ENCODE results near the gene CIAO2B.

Gene CIAO2B

GRCh38 chr16:66964049-66964448 lies 29.8 kb upstream of the CIAO2B start:
- Histone ChIP-seq H3K9me3 (ENCODE audit: control extremely low read depth in 1 of 5, control insufficient read depth in 4 of 5, insufficient read depth in 2 of 5, low read depth in 1 of 5, low read length in 4 of 5) (no peaks in the 10 kb centered on the region), H3K27ac (ENCODE audit: insufficient read depth in 1 of 2, low read depth in 1 of 2, low read length in 2 of 2, poor library complexity in 1 of 2, severe bottlenecking in 2 of 2) (no peak overlapping the region), H3K36me3 (ENCODE audit: control insufficient read depth in 4 of 4, insufficient read depth in 4 of 4, low read length in 3 of 4) (no peaks in the 10 kb centered on the region), H3K4me3 (ENCODE audit: control insufficient read depth in 1 of 7, extremely low read depth in 1 of 7, insufficient read depth in 4 of 7, low read depth in 2 of 7, low read length in 6 of 7) (no peak overlapping the region), H3K4me1 (ENCODE audit: control extremely low read depth in 1 of 4, control insufficient read depth in 4 of 4, insufficient read depth in 4 of 4, low read length in 3 of 4) (peaks cover 0 to 18% (median 13%) of the 10 kb centered on the region in 4 experiments), H3K27me3 (replicated peaks in 2 of 5; ENCODE audit: control insufficient read depth in 4 of 5, insufficient read depth in 5 of 5, low read length in 4 of 5) (no peaks in the 10 kb centered on the region)
- ChIA-PET POLR2A (no interaction called here), CTCF (interaction anchor here (0.8 to 13.1 kb wide), 6 partner anchors 8 to 221 kb away, joined by 3 to 124 read pairs (median 6); no protein-coding TSS in a partner anchor)
- WGBS (ENCODE audit: insufficient coverage): 92% methylated on average over 6 of the region's 6 CpGs
- DNase-seq: no peak

- POLR2A ChIA-PET: no interaction called here
- CTCF ChIA-PET: interaction anchor here (1.1 to 13.1 kb wide), 10 partner anchors 10 to 236 kb away, joined by 3 to 124 read pairs (median 4); partner anchors contain the start of genes B3GNT9 and CES4A
These were observed 27.7 kb upstream of the CIAO2B start for GRCh38 chr16:66961914-66962313.

GRCh38 chr16:66961065-66961744 lies 27.0 kb upstream of the CIAO2B start, which contains the start of gene CES3:
Gene CES3 (plus strand): TSS chr16:66961266. CDS start chr16:66961308, 42 bp downstream.
- H3K36me3 ChIP-seq (ENCODE audit: control insufficient read depth in 4 of 4, insufficient read depth in 4 of 4, low read length in 3 of 4): no peaks in the 10 kb centered on the region
- WGBS (ENCODE audit: insufficient coverage): 73% methylated on average over 6 of the region's 16 CpGs
- no peaks in the 10 kb centered on the region for H3K27me3 ChIP-seq (replicated peaks in 2 of 5; ENCODE audit: control insufficient read depth in 4 of 5, insufficient read depth in 5 of 5, low read length in 4 of 5)
- no peaks in the 10 kb centered on the region for H3K9me3 ChIP-seq (ENCODE audit: control extremely low read depth in 1 of 5, control insufficient read depth in 4 of 5, insufficient read depth in 2 of 5, low read depth in 1 of 5, low read length in 4 of 5)
- no peak within 1 kb of the TSS for H3K27ac ChIP-seq (ENCODE audit: insufficient read depth in 1 of 2, low read depth in 1 of 2, low read length in 2 of 2, poor library complexity in 1 of 2, severe bottlenecking in 2 of 2)
- H3K4me3 ChIP-seq (ENCODE audit: control insufficient read depth in 1 of 7, extremely low read depth in 1 of 7, insufficient read depth in 4 of 7, low read depth in 2 of 7, low read length in 6 of 7): peak within 1 kb of the TSS in 2 of 7 experiments; percentile 19 to 55
- peaks cover 0 to 18% (median 13%) of the 10 kb centered on the region in 4 experiments for H3K4me1 ChIP-seq (ENCODE audit: control extremely low read depth in 1 of 4, control insufficient read depth in 4 of 4, insufficient read depth in 4 of 4, low read length in 3 of 4)
- POLR2A ChIA-PET: no interaction called here
- peak; percentile 66 to 84 (median 83) for DNase-seq
- CTCF ChIA-PET: interaction anchor here (0.6 to 13.1 kb wide), 13 partner anchors 10 to 237 kb away, joined by 3 to 124 read pairs (median 3); partner anchors contain the start of genes B3GNT9 and CES4A

More at GRCh38 chr16:66961914-66962313, 27.7 kb upstream of the CIAO2B start:
- no peaks in the 10 kb centered on the region for H3K27me3 ChIP-seq (replicated peaks in 2 of 5; ENCODE audit: control insufficient read depth in 4 of 5, insufficient read depth in 5 of 5, low read length in 4 of 5)
- WGBS (ENCODE audit: insufficient coverage): 0% methylated on average over 5 of the region's 5 CpGs
- H3K27ac ChIP-seq (ENCODE audit: insufficient read depth in 1 of 2, low read depth in 1 of 2, low read length in 2 of 2, poor library complexity in 1 of 2, severe bottlenecking in 2 of 2): no peak overlapping the region
- H3K36me3 ChIP-seq (ENCODE audit: control insufficient read depth in 4 of 4, insufficient read depth in 4 of 4, low read length in 3 of 4): no peaks in the 10 kb centered on the region
- H3K4me3 ChIP-seq (ENCODE audit: control insufficient read depth in 1 of 7, extremely low read depth in 1 of 7, insufficient read depth in 4 of 7, low read depth in 2 of 7, low read length in 6 of 7): peak overlapping the region in 2 of 7 experiments; percentile 12 to 19
- peak in 2 of 3 donors; percentile 48 to 52 for DNase-seq
- peaks cover 0 to 18% (median 13%) of the 10 kb centered on the region in 4 experiments for H3K4me1 ChIP-seq (ENCODE audit: control extremely low read depth in 1 of 4, control insufficient read depth in 4 of 4, insufficient read depth in 4 of 4, low read length in 3 of 4)
- H3K9me3 ChIP-seq (ENCODE audit: control extremely low read depth in 1 of 5, control insufficient read depth in 4 of 5, insufficient read depth in 2 of 5, low read depth in 1 of 5, low read length in 4 of 5): no peaks in the 10 kb centered on the region

DNA sequence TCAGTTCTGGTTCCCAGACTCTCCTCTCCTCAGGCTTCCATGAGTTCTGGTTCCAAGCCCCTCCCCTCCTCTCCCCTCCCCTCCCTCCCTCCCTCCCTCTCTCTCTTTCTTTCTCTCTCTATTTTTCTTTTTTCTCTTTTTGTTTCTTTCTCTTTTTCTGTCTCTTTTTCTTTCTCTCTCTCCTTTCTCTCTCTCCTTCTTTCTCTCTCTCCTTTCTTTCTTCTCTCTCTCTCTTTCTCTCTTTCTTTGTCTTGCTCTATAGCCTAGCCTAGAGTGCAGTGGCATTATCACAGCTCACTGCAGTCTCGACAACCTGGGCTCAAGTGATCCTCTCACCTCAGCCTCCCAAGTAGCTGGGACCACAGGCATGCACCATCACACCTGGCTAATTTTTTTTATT lies 26.1 kb upstream of the CIAO2B start:
- WGBS (ENCODE audit: insufficient coverage): 100% methylated on average over 1 of the region's 1 CpG
- ChIA-PET CTCF (interaction anchor here (0.6 to 13.1 kb wide), 4 partner anchors 14 to 195 kb away, joined by 3 to 124 read pairs (median 10); no protein-coding TSS in a partner anchor), POLR2A (no interaction called here)
- no peak for DNase-seq
- H3K4me1 ChIP-seq (ENCODE audit: control extremely low read depth in 1 of 4, control insufficient read depth in 4 of 4, insufficient read depth in 4 of 4, low read length in 3 of 4): peaks cover 0 to 18% (median 13%) of the 10 kb centered on the region in 4 experiments
- no peaks in the 10 kb centered on the region for H3K36me3 ChIP-seq (ENCODE audit: control insufficient read depth in 4 of 4, insufficient read depth in 4 of 4, low read length in 3 of 4)
- H3K27me3 ChIP-seq (replicated peaks in 2 of 5; ENCODE audit: control insufficient read depth in 4 of 5, insufficient read depth in 5 of 5, low read length in 4 of 5): no peaks in the 10 kb centered on the region
- H3K9me3 ChIP-seq (ENCODE audit: control extremely low read depth in 1 of 5, control insufficient read depth in 4 of 5, insufficient read depth in 2 of 5, low read depth in 1 of 5, low read length in 4 of 5): no peaks in the 10 kb centered on the region
- no peak overlapping the region for H3K4me3 ChIP-seq (ENCODE audit: control insufficient read depth in 1 of 7, extremely low read depth in 1 of 7, insufficient read depth in 4 of 7, low read depth in 2 of 7, low read length in 6 of 7)
- H3K27ac ChIP-seq (ENCODE audit: insufficient read depth in 1 of 2, low read depth in 1 of 2, low read length in 2 of 2, poor library complexity in 1 of 2, severe bottlenecking in 2 of 2): no peak overlapping the region

- Histone ChIP-seq H3K27ac (ENCODE audit: insufficient read depth in 1 of 2, low read depth in 1 of 2, low read length in 2 of 2, poor library complexity in 1 of 2, severe bottlenecking in 2 of 2) (no peak overlapping the region), H3K4me3 (ENCODE audit: control insufficient read depth in 1 of 7, extremely low read depth in 1 of 7, insufficient read depth in 4 of 7, low read depth in 2 of 7, low read length in 6 of 7) (no peak overlapping the region), H3K9me3 (ENCODE audit: control extremely low read depth in 1 of 5, control insufficient read depth in 4 of 5, insufficient read depth in 2 of 5, low read depth in 1 of 5, low read length in 4 of 5) (no peaks in the 10 kb centered on the region), H3K27me3 (replicated peaks in 2 of 5; ENCODE audit: control insufficient read depth in 4 of 5, insufficient read depth in 5 of 5, low read length in 4 of 5) (no peaks in the 10 kb centered on the region), H3K36me3 (ENCODE audit: control insufficient read depth in 4 of 4, insufficient read depth in 4 of 4, low read length in 3 of 4) (no peaks in the 10 kb centered on the region), H3K4me1 (ENCODE audit: control extremely low read depth in 1 of 4, control insufficient read depth in 4 of 4, insufficient read depth in 4 of 4, low read length in 3 of 4) (peaks cover 0 to 18% (median 13%) of the 10 kb centered on the region in 4 experiments)
- peak in 1 of 3 donors; percentile 6 for DNase-seq
- POLR2A ChIA-PET: interaction anchor here (0.6 kb wide), 1 partner anchor 397 kb away, joined by 3 read pairs; no protein-coding TSS in a partner anchor
- CTCF ChIA-PET: interaction anchor here (0.9 to 13.1 kb wide), 7 partner anchors 12 to 196 kb away, joined by 3 to 124 read pairs (median 4); partner anchors contain the start of gene CES4A
- 78% methylated on average over 4 of the region's 5 CpGs for WGBS (ENCODE audit: insufficient coverage)
These were observed 25.5 kb upstream of the CIAO2B start for GRCh38 chr16:66959704-66960161.

DNA sequence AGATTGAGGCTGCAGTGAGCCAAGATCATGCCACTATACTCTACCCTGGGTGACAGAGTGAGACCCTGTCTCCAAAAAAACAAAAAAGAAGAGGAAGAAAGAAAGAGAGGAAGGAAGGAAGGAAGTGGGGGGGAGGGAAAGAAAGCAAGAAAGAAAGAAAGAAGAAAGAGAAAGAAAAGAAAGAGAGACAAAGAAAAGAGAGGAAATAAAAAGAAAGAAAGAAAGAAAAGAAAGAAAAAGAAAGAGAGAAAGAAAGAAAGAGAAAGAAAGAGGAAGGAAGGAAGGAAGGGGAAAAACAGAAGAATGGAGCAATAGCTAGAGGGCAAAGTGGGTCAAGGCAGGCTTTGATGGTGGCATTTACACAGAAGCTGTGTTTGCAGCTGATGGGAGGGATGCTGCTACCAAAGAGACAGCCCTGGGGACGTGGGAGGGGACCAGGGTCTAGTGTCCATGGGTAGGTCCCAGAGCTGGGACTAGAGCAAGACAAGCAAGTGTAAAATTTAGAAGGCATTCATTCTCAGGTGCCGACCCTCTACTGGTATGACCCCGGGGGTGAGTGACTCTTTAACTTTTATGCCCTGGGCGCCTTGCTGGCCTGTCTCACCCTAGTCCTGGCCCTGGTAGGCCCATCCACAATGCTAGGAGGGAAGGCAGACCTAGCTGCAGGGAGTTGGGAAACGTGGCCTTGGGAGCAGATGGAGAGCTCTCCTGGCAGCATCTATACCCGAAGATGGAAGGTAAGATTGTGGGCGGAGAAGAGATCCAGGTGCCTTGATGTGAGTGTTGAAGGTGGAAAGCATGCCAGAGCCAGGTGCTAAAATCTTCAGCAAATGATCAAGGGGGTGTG lies 24.9 kb upstream of the CIAO2B start:
- ChIA-PET POLR2A (interaction anchor here (0.6 kb wide), 1 partner anchor 398 kb away, joined by 3 read pairs; no protein-coding TSS in a partner anchor), CTCF (interaction anchor here (0.9 to 13.1 kb wide), 9 partner anchors 12 to 226 kb away, joined by 3 to 124 read pairs (median 5); partner anchors contain the start of gene CES4A)
- no peak overlapping the region for H3K27ac ChIP-seq (ENCODE audit: insufficient read depth in 1 of 2, low read depth in 1 of 2, low read length in 2 of 2, poor library complexity in 1 of 2, severe bottlenecking in 2 of 2)
- no peaks in the 10 kb centered on the region for H3K27me3 ChIP-seq (replicated peaks in 2 of 5; ENCODE audit: control insufficient read depth in 4 of 5, insufficient read depth in 5 of 5, low read length in 4 of 5)
- H3K4me1 ChIP-seq (ENCODE audit: control extremely low read depth in 1 of 4, control insufficient read depth in 4 of 4, insufficient read depth in 4 of 4, low read length in 3 of 4): peaks cover 0 to 18% (median 13%) of the 10 kb centered on the region in 4 experiments
- no peaks in the 10 kb centered on the region for H3K36me3 ChIP-seq (ENCODE audit: control insufficient read depth in 4 of 4, insufficient read depth in 4 of 4, low read length in 3 of 4)
- H3K4me3 ChIP-seq (ENCODE audit: control insufficient read depth in 1 of 7, extremely low read depth in 1 of 7, insufficient read depth in 4 of 7, low read depth in 2 of 7, low read length in 6 of 7): no peak overlapping the region
- WGBS (ENCODE audit: insufficient coverage): 90% methylated on average over 7 of the region's 7 CpGs
- no peaks in the 10 kb centered on the region for H3K9me3 ChIP-seq (ENCODE audit: control extremely low read depth in 1 of 5, control insufficient read depth in 4 of 5, insufficient read depth in 2 of 5, low read depth in 1 of 5, low read length in 4 of 5)
- no peak for DNase-seq
